HCT116 (cell line): ENCODE measurements around the gene SRRD. TPM values are rescaled to one million over a fixed set of nuclear protein-coding genes. Genes with fewer than 3 reads are reported as not detected.

Source experiments
- ATAC-seq: fragments of 200-7000 bp; cut with Tn5 transposase; 2 replicates; pipeline ENCODE4 v1.9.1; 2020; ENCODE audit warnings: mild to moderate bottlenecking, moderate library complexity
- BruUV-seq: library from RNA; stranded (reverse); fragments of 400-500 nt; replicated peaks from 2 replicates; lab custom pipeline; 2021; lab: Mats Ljungman, UMichigan
- CTCF ChIA-PET: fragments of 300-600 bp; sonication (Branson Sonifier 250); formaldehyde crosslinking; loops from one replicate; lab custom pipeline; 2021; ENCODE audit warnings: antibody characterized with exemption; lab: Charles Lee
- POLR2A ChIA-PET: fragments of 300-600, 350-600 bp; sonication (Branson Sonifier 250); formaldehyde crosslinking; loops from one replicate; lab custom pipeline; 2021; ENCODE audit warnings: antibody characterized with exemption; lab: Charles Lee
- RAD21 ChIA-PET, 2 experiments: fragments of 300-600 bp; sonication (Branson Sonifier 250); formaldehyde crosslinking; loops; one replicate each; lab custom pipeline; 2023; ENCODE audit warnings: low total read pairs in 2 of 2; ENCODE audit not compliant: uncharacterized antibody in 2 of 2, unreplicated experiment in 2 of 2, low non-redundant PET in 1 of 2; lab: Charles Lee
- DNase-seq: peaks from one replicate; pipeline ENCODE4 v3.0.0-alpha.2; 2010; ENCODE audit warnings: low read depth, low spot score
- H2AFZ ChIP-seq: fragments of 200-600 bp; shearing (Covaris generic), sonication (generic); 2 replicates; pipeline ENCODE4 v1.6.1; 2017; ENCODE audit warnings: low read depth, mixed run types, mixed read lengths, antibody characterized with exemption, low read length; ENCODE audit not compliant: poor library complexity, severe bottlenecking
- H3K27ac ChIP-seq: 2 replicates; pipeline ENCODE4 v1.5.1; 2012; ENCODE audit warnings: low read depth, low read length
- H3K27me3 ChIP-seq: fragments of 200-600 bp; sonication (generic); 2 replicates; pipeline ENCODE4 v1.6.1; 2016; ENCODE audit warnings: mixed run types, low read length, mixed read lengths; ENCODE audit not compliant: insufficient read depth
- H3K36me3 ChIP-seq, 2 experiments: fragments of 200-500 bp in 1 of 2; fragments of 200-600 bp in 1 of 2; sonication (Bioruptor generic) in 1 of 2; sonication (generic) in 1 of 2; 2 replicates each; pipeline versions ENCODE4 v1.5.1 to v1.6.1; 2014 to 2016; ENCODE audit warnings: low read length in 2 of 2, inconsistent platforms in 1 of 2, mixed read lengths in 1 of 2, mixed run types in 1 of 2; ENCODE audit not compliant: insufficient read depth in 2 of 2, control insufficient read depth in 1 of 2
- H3K4me1 ChIP-seq, 2 experiments: fragments of 200-600 bp in 1 of 2; sonication (generic) in 1 of 2; 2 replicates each; pipeline versions ENCODE4 v1.5.1 to v1.6.1; 2012 to 2017; ENCODE audit warnings: low read length in 2 of 2, inconsistent platforms in 1 of 2, mild to moderate bottlenecking in 1 of 2, mixed read lengths in 1 of 2, mixed run types in 1 of 2, moderate library complexity in 1 of 2; ENCODE audit not compliant: insufficient read depth in 2 of 2, control insufficient read depth in 1 of 2
- H3K4me2 ChIP-seq: fragments of 200-600 bp; sonication (generic); 2 replicates; pipeline ENCODE4 v1.6.1; 2017; ENCODE audit warnings: mixed run types, low read length, mixed read lengths
- H3K4me3 ChIP-seq, 2 experiments: fragments of 200-600 bp in 1 of 2; sonication (generic) in 1 of 2; replicated peaks in 1 of 2; 2 replicates each; pipeline ENCODE4 v1.5.1; 2011 to 2016; ENCODE audit warnings: low read length in 2 of 2, control low read depth in 1 of 2, low read depth in 1 of 2, mild to moderate bottlenecking in 1 of 2, mixed read lengths in 1 of 2, mixed run types in 1 of 2
- H3K79me2 ChIP-seq: fragments of 200-600 bp; sonication (generic); 2 replicates; pipeline ENCODE4 v1.6.1; 2017; ENCODE audit warnings: mild to moderate bottlenecking, mixed run types, low read length, moderate library complexity, mixed read lengths; ENCODE audit not compliant: insufficient read depth
- H3K9ac ChIP-seq: fragments of 200-600 bp; sonication (generic); 2 replicates; pipeline ENCODE4 v1.6.1; 2016; ENCODE audit warnings: low read length, mixed read lengths
- H3K9me2 ChIP-seq: fragments of 200-600 bp; sonication (generic), shearing (Covaris generic); 2 replicates; pipeline ENCODE4 v1.6.1; 2017; ENCODE audit warnings: mixed run types, mild to moderate bottlenecking, moderate library complexity; ENCODE audit not compliant: insufficient read depth
- H3K9me3 ChIP-seq, 2 experiments: fragments of 200-500 bp in 1 of 2; fragments of 200-600 bp in 1 of 2; sonication (Bioruptor generic) in 1 of 2; sonication (generic) in 1 of 2; 2 replicates each; pipeline ENCODE4 v1.6.1; 2014 to 2017; ENCODE audit warnings: low read length in 2 of 2, mixed read lengths in 2 of 2, inconsistent platforms in 1 of 2, low read depth in 1 of 2, mild to moderate bottlenecking in 1 of 2, mixed run types in 1 of 2, moderate library complexity in 1 of 2; ENCODE audit not compliant: control insufficient read depth in 1 of 2, insufficient read depth in 1 of 2
- H4K20me1 ChIP-seq: fragments of 200-600 bp; sonication (generic), shearing (Covaris generic); 2 replicates; pipeline ENCODE4 v1.6.1; 2017; ENCODE audit warnings: mixed run types, mild to moderate bottlenecking, moderate library complexity; ENCODE audit not compliant: insufficient read depth
- JUND ChIP-seq: IDR thresholded peaks from 2 replicates; pipeline ENCODE4 v1.6.1; 2012
- POLR2A ChIP-seq: IDR thresholded peaks from 2 replicates; pipeline ENCODE4 v1.7.0; 2011; ENCODE audit warnings: borderline replicate concordance; ENCODE audit not compliant: insufficient read depth, insufficient read length; ENCODE audit errors: extremely low read depth
- RAD21 ChIP-seq: IDR thresholded peaks from 2 replicates; pipeline ENCODE4 v1.6.1; 2012; ENCODE audit warnings: low read depth, mild to moderate bottlenecking
- SIN3A ChIP-seq: IDR thresholded peaks from 2 replicates; pipeline ENCODE4 v1.6.1; 2012; ENCODE audit warnings: low read depth
- SRF ChIP-seq: IDR thresholded peaks from 2 replicates; pipeline ENCODE4 v1.6.1; 2012; ENCODE audit warnings: low read depth
- YY1 ChIP-seq: IDR thresholded peaks from 2 replicates; pipeline ENCODE4 v1.6.1; 2011; ENCODE audit warnings: low read length, low read depth, moderate library complexity, mild to moderate bottlenecking; ENCODE audit not compliant: insufficient replicate concordance; ENCODE audit errors: extremely low read depth
- intact Hi-C: fragments of 100-400 bp; cut with micrococcal nuclease; formaldehyde crosslinking; loops from 2 replicates; pipeline ENCODE4 v1.10.0; 2022
- total RNA-seq: library from RNA; stranded (reverse); gene quantifications from one replicate; pipeline ENCODE4 v1.2.1, GENCODE V29; 2021; ENCODE audit not compliant: unreplicated experiment
- TF ChIP-seq, protein P1 (sequence below), 3 experiments: fragments of 200-600 bp in 1 of 3; sonication (generic) in 1 of 3; IDR thresholded peaks in 2 of 3; conservative IDR thresholded peaks in 1 of 3; 2 replicates each; pipeline ENCODE4 v1.5.1; 2012 to 2017; ENCODE audit warnings: low read depth in 2 of 3, low read length in 2 of 3, antibody characterized with exemption in 1 of 3, borderline replicate concordance in 1 of 3, control low read depth in 1 of 3, mild to moderate bottlenecking in 1 of 3, mixed read lengths in 1 of 3, mixed run types in 1 of 3, moderate library complexity in 1 of 3; ENCODE audit not compliant: insufficient read depth in 1 of 3
- TF ChIP-seq, protein P2 (sequence below): IDR thresholded peaks from 2 replicates; pipeline ENCODE4 v1.6.1; 2012; ENCODE audit warnings: low read depth

Gene SRRD
- total RNA-seq, 1 experiment from 2014 or later = 30.4 TPM

GRCh38 chr22:26527167-26527566, 43.5 kb downstream of the SRRD start:
- Histone ChIP-seq H3K27me3 (no peaks in the 10 kb centered on the region), H3K4me1 (no peaks in the 10 kb centered on the region), H3K79me2 (no peaks in the 10 kb centered on the region), H3K4me2 (no peak overlapping the region), H3K9me3 (no peaks in the 10 kb centered on the region), H3K9ac (no peak overlapping the region), H3K36me3 (peaks cover 0 to 4% of the 10 kb centered on the region in 2 experiments; a peak in 2 of 4 replicates), H3K9me2 (no peaks in the 10 kb centered on the region), H3K4me3 (no peak overlapping the region), H4K20me1 (no peaks in the 10 kb centered on the region), H2AFZ (no peak overlapping the region), H3K27ac (no peak overlapping the region)
- BruUV-seq = no TSS peak
- RAD21 ChIA-PET = no interaction called here
- TF ChIP-seq SIN3A (no peak), JUND (no peak), SRF (no peak), RAD21 (no peak), YY1 (no peak), POLR2A (no peak)
- TF ChIP-seq, protein P1, sequence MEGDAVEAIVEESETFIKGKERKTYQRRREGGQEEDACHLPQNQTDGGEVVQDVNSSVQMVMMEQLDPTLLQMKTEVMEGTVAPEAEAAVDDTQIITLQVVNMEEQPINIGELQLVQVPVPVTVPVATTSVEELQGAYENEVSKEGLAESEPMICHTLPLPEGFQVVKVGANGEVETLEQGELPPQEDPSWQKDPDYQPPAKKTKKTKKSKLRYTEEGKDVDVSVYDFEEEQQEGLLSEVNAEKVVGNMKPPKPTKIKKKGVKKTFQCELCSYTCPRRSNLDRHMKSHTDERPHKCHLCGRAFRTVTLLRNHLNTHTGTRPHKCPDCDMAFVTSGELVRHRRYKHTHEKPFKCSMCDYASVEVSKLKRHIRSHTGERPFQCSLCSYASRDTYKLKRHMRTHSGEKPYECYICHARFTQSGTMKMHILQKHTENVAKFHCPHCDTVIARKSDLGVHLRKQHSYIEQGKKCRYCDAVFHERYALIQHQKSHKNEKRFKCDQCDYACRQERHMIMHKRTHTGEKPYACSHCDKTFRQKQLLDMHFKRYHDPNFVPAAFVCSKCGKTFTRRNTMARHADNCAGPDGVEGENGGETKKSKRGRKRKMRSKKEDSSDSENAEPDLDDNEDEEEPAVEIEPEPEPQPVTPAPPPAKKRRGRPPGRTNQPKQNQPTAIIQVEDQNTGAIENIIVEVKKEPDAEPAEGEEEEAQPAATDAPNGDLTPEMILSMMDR (IDR thresholded peaks at IDR 0.05 in 2 of 3, conservative IDR thresholded peaks at IDR 0.05 in 1 of 3; ENCODE audit: borderline replicate concordance in 1 of 3, insufficient read depth in 1 of 3, low read depth in 2 of 3, low read length in 2 of 3) = no peak
- TF ChIP-seq, protein P2, sequence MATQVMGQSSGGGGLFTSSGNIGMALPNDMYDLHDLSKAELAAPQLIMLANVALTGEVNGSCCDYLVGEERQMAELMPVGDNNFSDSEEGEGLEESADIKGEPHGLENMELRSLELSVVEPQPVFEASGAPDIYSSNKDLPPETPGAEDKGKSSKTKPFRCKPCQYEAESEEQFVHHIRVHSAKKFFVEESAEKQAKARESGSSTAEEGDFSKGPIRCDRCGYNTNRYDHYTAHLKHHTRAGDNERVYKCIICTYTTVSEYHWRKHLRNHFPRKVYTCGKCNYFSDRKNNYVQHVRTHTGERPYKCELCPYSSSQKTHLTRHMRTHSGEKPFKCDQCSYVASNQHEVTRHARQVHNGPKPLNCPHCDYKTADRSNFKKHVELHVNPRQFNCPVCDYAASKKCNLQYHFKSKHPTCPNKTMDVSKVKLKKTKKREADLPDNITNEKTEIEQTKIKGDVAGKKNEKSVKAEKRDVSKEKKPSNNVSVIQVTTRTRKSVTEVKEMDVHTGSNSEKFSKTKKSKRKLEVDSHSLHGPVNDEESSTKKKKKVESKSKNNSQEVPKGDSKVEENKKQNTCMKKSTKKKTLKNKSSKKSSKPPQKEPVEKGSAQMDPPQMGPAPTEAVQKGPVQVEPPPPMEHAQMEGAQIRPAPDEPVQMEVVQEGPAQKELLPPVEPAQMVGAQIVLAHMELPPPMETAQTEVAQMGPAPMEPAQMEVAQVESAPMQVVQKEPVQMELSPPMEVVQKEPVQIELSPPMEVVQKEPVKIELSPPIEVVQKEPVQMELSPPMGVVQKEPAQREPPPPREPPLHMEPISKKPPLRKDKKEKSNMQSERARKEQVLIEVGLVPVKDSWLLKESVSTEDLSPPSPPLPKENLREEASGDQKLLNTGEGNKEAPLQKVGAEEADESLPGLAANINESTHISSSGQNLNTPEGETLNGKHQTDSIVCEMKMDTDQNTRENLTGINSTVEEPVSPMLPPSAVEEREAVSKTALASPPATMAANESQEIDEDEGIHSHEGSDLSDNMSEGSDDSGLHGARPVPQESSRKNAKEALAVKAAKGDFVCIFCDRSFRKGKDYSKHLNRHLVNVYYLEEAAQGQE = no peak
- intact Hi-C loops = no loop called here
- no peak for DNase-seq
- POLR2A ChIA-PET = no interaction called here
- no peak for ATAC-seq
- CTCF ChIA-PET = no interaction called here
